Inflammatory macrophage treated with lipopolysaccharide for 4 hours (primary cell): ENCODE data around the gene CNOT6.

Experiments used
- DNase-seq: peaks from one replicate; pipeline ENCODE4 v3.0.0-alpha.2; 2020

The CNOT6 gene

GRCh38 chr5:180586870-180587269 is 92.7 kb downstream of the CNOT6 start:
- DNase-seq = no peak

GRCh38 chr5:180589771-180590542 is 95.8 kb downstream of the CNOT6 start:
- DNase-seq = no peak

- no peak for DNase-seq
Measured at GRCh38 chr5:180590543-180591310, 96.5 kb downstream of the CNOT6 start.

GRCh38 chr5:180591311-180591887 is 97.2 kb downstream of the CNOT6 start, which contains the start of gene SCGB3A1:
TSS of gene SCGB3A1 (minus strand) at chr5:180591499. CDS start at chr5:180591462, 37 bp downstream.
- DNase-seq = peak; percentile 16

GRCh38 chr5:180592176-180592575 is 98.0 kb downstream of the CNOT6 start:
- no peak for DNase-seq

- no peak for DNase-seq
Measured at GRCh38 chr5:180593446-180594206, 99.4 kb downstream of the CNOT6 start.

- DNase-seq = no peak
Measured at GRCh38 chr5:180594311-180595045, 100.3 kb downstream of the CNOT6 start.

- DNase-seq = no peak
Measured at GRCh38 chr5:180595046-180595379, 100.8 kb downstream of the CNOT6 start.

- no peak for DNase-seq
Measured at GRCh38 chr5:180595381-180596114, 101.4 kb downstream of the CNOT6 start.

GRCh38 chr5:180596115-180596667 is 102.0 kb downstream of the CNOT6 start:
- DNase-seq = no peak

GRCh38 chr5:180596668-180597231 is 102.6 kb downstream of the CNOT6 start:
- no peak for DNase-seq

GRCh38 chr5:180598316-180598701 is 104.1 kb downstream of the CNOT6 start:
- DNase-seq = no peak

- no peak for DNase-seq
Measured at GRCh38 chr5:180598797-180599589, 104.8 kb downstream of the CNOT6 start.

- no peak for DNase-seq
Measured at GRCh38 chr5:180599590-180599914, 105.4 kb downstream of the CNOT6 start.

GRCh38 chr5:180599981-180600553 is 105.9 kb downstream of the CNOT6 start:
- DNase-seq = no peak

- no peak for DNase-seq
Measured at GRCh38 chr5:180600554-180601041, 106.4 kb downstream of the CNOT6 start.

- no peak for DNase-seq
Measured at GRCh38 chr5:180601591-180602480, 107.7 kb downstream of the CNOT6 start.

GRCh38 chr5:180602481-180603075 is 108.4 kb downstream of the CNOT6 start:
- no peak for DNase-seq
